ENCODE results near the gene GABRD. TPM values are rescaled to one million over a fixed set of nuclear protein-coding genes. Genes with fewer than 3 reads are reported as not detected.

Gene GABRD
- total and polyA plus RNA-seq, 4 experiments from 2014 or later, result not detected

GRCh38 chr1:2053217-2053616 is 34.1 kb downstream of the GABRD start:
- H3K27me3 ChIP-seq (ENCODE audit: insufficient read depth, low read length), result no peaks in the 10 kb centered on the region
- peaks cover 4% of the 10 kb centered on the region for H3K36me3 ChIP-seq (ENCODE audit: insufficient read depth, low read length)
- DNase-seq, result peak in 1 of 5 donors; percentile 38
- H3K4me3 ChIP-seq (ENCODE audit: low read length in 2 of 2), result no peak overlapping the region
- H3K4me1 Mint-ChIP-seq, result peaks cover 5 to 33% (median 12%) of the 10 kb centered on the region in 4 donors
- no peak overlapping the region for H3K27ac ChIP-seq (ENCODE audit: low read depth, low read length)
- H3K27me3 Mint-ChIP-seq, result peaks cover 0 to 3% of the 10 kb centered on the region in 2 donors
- H3K4me3 Mint-ChIP-seq, result peak overlapping the region in 3 of 8 donors; percentile 11 to 83 (median 67)
- H3K36me3 Mint-ChIP-seq, result peaks cover 0 to 13% of the 10 kb centered on the region in 2 donors
- ChIA-PET CTCF (ENCODE audit: partially characterized antibody) (interaction anchor here (1.9 kb wide), 1 partner anchor 9 kb away, joined by 8 read pairs; no protein-coding TSS in a partner anchor), POLR2A (ENCODE audit: partially characterized antibody) (no interaction called here)
- peak overlapping the region in 3 of 7 donors; percentile 72 to 77 (median 74) for H3K27ac Mint-ChIP-seq
- intact Hi-C loops (cut with micrococcal nuclease), result no loop called here
- no peaks in the 10 kb centered on the region for H3K9me3 ChIP-seq (ENCODE audit: control insufficient read depth in 1 of 2, low read length in 2 of 2)
- no peaks in the 10 kb centered on the region for H3K9me3 Mint-ChIP-seq
- H3K4me1 ChIP-seq (ENCODE audit: insufficient read depth, low read length), result peaks cover 20% of the 10 kb centered on the region

GRCh38 chr1:2053784-2054376 is 34.7 kb downstream of the GABRD start:
- ChIA-PET CTCF (ENCODE audit: partially characterized antibody) (interaction anchor here (1.9 kb wide), 1 partner anchor 9 kb away, joined by 8 read pairs; no protein-coding TSS in a partner anchor), POLR2A (ENCODE audit: partially characterized antibody) (no interaction called here)
- H3K27me3 Mint-ChIP-seq, result no peaks in the 10 kb centered on the region
- Histone ChIP-seq H3K4me3 (ENCODE audit: low read length in 2 of 2) (no peak overlapping the region), H3K9me3 (ENCODE audit: control insufficient read depth in 1 of 2, low read length in 2 of 2) (no peaks in the 10 kb centered on the region), H3K27ac (ENCODE audit: low read depth, low read length) (no peak overlapping the region), H3K36me3 (ENCODE audit: insufficient read depth, low read length) (peaks cover 4% of the 10 kb centered on the region), H3K4me1 (ENCODE audit: insufficient read depth, low read length) (peaks cover 20% of the 10 kb centered on the region), H3K27me3 (ENCODE audit: insufficient read depth, low read length) (no peaks in the 10 kb centered on the region)
- peak overlapping the region in 1 of 8 donors; percentile 58 for H3K4me3 Mint-ChIP-seq
- H3K27ac Mint-ChIP-seq, result peak overlapping the region in 1 of 7 donors; percentile 74
- peaks cover 4 to 27% (median 11%) of the 10 kb centered on the region in 4 donors for H3K4me1 Mint-ChIP-seq
- H3K9me3 Mint-ChIP-seq, result no peaks in the 10 kb centered on the region
- peaks cover 0 to 12% of the 10 kb centered on the region in 2 donors for H3K36me3 Mint-ChIP-seq
- intact Hi-C loops (cut with micrococcal nuclease), result no loop called here
- DNase-seq, result peak in 1 of 5 donors; percentile 20

DNA sequence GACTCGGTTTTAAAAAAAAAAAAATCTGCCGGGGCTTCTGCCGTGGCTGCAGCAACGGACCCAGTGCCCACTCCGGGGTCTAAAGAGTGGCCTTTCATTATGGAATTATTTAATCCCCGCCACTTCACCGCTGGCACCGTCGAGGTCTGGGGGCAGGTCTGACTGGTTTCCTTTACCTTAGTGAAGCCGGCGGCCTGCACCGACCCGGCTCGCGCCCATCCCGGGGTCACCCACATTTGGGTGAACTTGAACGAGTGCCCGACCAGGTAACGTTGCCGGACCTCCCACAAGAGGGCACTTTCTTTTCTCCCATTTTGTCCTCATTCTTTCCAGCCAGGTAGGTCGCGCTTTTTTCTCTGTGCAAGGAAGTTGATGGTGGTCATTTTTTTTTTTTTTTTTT is 35.4 kb downstream of the GABRD start:
- peaks cover 4 to 17% of the 10 kb centered on the region in 2 donors for H3K36me3 Mint-ChIP-seq
- H3K4me1 ChIP-seq (ENCODE audit: insufficient read depth, low read length), result peaks cover 14% of the 10 kb centered on the region
- no peak overlapping the region for H3K4me3 ChIP-seq (ENCODE audit: low read length in 2 of 2)
- peaks cover 1 to 20% (median 5%) of the 10 kb centered on the region in 4 donors for H3K4me1 Mint-ChIP-seq
- no peak overlapping the region for H3K27ac ChIP-seq (ENCODE audit: low read depth, low read length)
- ChIA-PET CTCF (ENCODE audit: partially characterized antibody) (no interaction called here), POLR2A (ENCODE audit: partially characterized antibody) (no interaction called here)
- H3K9me3 Mint-ChIP-seq, result no peaks in the 10 kb centered on the region
- DNase-seq, result peak in 1 of 5 donors; percentile 23
- intact Hi-C loops (cut with micrococcal nuclease), result no loop called here
- no peaks in the 10 kb centered on the region for H3K9me3 ChIP-seq (ENCODE audit: control insufficient read depth in 1 of 2, low read length in 2 of 2)
- no peaks in the 10 kb centered on the region for H3K27me3 Mint-ChIP-seq
- no peaks in the 10 kb centered on the region for H3K27me3 ChIP-seq (ENCODE audit: insufficient read depth, low read length)
- H3K36me3 ChIP-seq (ENCODE audit: insufficient read depth, low read length), result peaks cover 4% of the 10 kb centered on the region
- H3K27ac Mint-ChIP-seq, result no peak overlapping the region
- H3K4me3 Mint-ChIP-seq, result no peak overlapping the region

DNA sequence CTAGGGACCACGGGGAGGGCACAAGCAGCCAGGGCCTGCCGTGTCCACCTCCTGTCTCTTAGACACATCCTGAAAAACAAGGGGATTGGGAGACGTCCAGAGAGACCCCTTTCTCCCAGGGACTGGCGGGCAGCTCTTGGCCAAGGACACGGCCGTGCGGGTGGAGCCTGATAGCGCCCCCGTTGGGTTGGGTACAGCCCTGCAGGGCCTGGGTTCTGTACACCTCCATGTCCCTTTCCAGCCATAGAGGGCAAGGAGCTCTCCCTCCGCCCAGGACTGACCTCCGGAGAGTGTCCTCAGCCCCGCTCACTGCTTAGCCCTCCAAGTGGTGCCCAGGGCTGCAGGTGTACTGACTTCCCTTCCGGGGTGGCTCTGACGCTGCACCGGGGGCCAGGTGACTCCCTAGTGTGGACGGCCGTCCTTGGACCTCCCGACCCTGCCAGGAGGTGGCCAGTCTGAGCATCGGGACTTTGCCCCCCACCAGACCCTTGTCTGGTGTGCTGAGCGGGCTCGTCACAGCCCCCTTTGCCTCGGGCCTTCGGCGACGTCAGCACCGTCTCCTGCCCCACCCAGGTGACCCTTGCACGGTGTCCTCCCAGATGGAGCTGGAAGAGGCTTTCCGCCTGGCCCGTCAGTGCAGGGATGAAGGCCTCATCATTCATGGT is 36.9 kb downstream of the GABRD start:
- Mint-ChIP-seq H3K4me1 (peaks cover 1 to 20% (median 5%) of the 10 kb centered on the region in 4 donors), H3K36me3 (peaks cover 5 to 25% of the 10 kb centered on the region in 2 donors), H3K27me3 (no peaks in the 10 kb centered on the region), H3K27ac (no peak overlapping the region), H3K9me3 (no peaks in the 10 kb centered on the region), H3K4me3 (no peak overlapping the region)
- H3K27ac ChIP-seq (ENCODE audit: low read depth, low read length), result no peak overlapping the region
- intact Hi-C loops (cut with micrococcal nuclease), result no loop called here
- peaks cover 9% of the 10 kb centered on the region for H3K4me1 ChIP-seq (ENCODE audit: insufficient read depth, low read length)
- peaks cover 4% of the 10 kb centered on the region for H3K36me3 ChIP-seq (ENCODE audit: insufficient read depth, low read length)
- CTCF ChIA-PET (ENCODE audit: partially characterized antibody), result interaction anchor here (2.5 kb wide), 1 partner anchor 11 kb away, joined by 11 read pairs; no protein-coding TSS in a partner anchor
- POLR2A ChIA-PET (ENCODE audit: partially characterized antibody), result no interaction called here
- H3K4me3 ChIP-seq (ENCODE audit: low read length in 2 of 2), result no peak overlapping the region
- peak in 1 of 5 donors; percentile 33 for DNase-seq
- H3K27me3 ChIP-seq (ENCODE audit: insufficient read depth, low read length), result no peaks in the 10 kb centered on the region
- H3K9me3 ChIP-seq (ENCODE audit: control insufficient read depth in 1 of 2, low read length in 2 of 2), result no peaks in the 10 kb centered on the region

- CTCF ChIA-PET (ENCODE audit: partially characterized antibody), result interaction anchor here (2.5 kb wide), 1 partner anchor 12 kb away, joined by 11 read pairs; no protein-coding TSS in a partner anchor
- no peak overlapping the region for H3K27ac Mint-ChIP-seq
Observed at GRCh38 chr1:2056955-2057590, 37.9 kb downstream of the GABRD start.

GRCh38 chr1:2059290-2059953 is 40.3 kb downstream of the GABRD start:
- peaks cover 26 to 46% of the 10 kb centered on the region in 2 donors for H3K36me3 Mint-ChIP-seq
- peaks cover 0 to 6% (median 0%) of the 10 kb centered on the region in 4 donors for H3K4me1 Mint-ChIP-seq
- Histone ChIP-seq H3K36me3 (ENCODE audit: insufficient read depth, low read length) (peaks cover 4% of the 10 kb centered on the region), H3K4me1 (ENCODE audit: insufficient read depth, low read length) (no peaks in the 10 kb centered on the region), H3K9me3 (ENCODE audit: control insufficient read depth in 1 of 2, low read length in 2 of 2) (no peaks in the 10 kb centered on the region), H3K27ac (ENCODE audit: low read depth, low read length) (no peak overlapping the region), H3K27me3 (ENCODE audit: insufficient read depth, low read length) (no peaks in the 10 kb centered on the region), H3K4me3 (ENCODE audit: low read length in 2 of 2) (no peak overlapping the region)
- H3K27ac Mint-ChIP-seq, result no peak overlapping the region
- no peaks in the 10 kb centered on the region for H3K27me3 Mint-ChIP-seq
- H3K4me3 Mint-ChIP-seq, result no peak overlapping the region
- peaks cover 0 to 2% (median 0%) of the 10 kb centered on the region in 8 donors for H3K9me3 Mint-ChIP-seq
- DNase-seq, result peak in 1 of 5 donors; percentile 24
- intact Hi-C loops (cut with micrococcal nuclease), result no loop called here
- CTCF ChIA-PET (ENCODE audit: partially characterized antibody), result no interaction called here
- POLR2A ChIA-PET (ENCODE audit: partially characterized antibody), result no interaction called here

More at GRCh38 chr1:2056955-2057590, 37.9 kb downstream of the GABRD start:
- H3K27ac ChIP-seq (ENCODE audit: low read depth, low read length), result no peak overlapping the region
- H3K36me3 ChIP-seq (ENCODE audit: insufficient read depth, low read length), result peaks cover 4% of the 10 kb centered on the region
- Mint-ChIP-seq H3K36me3 (peaks cover 7 to 33% of the 10 kb centered on the region in 2 donors), H3K27me3 (no peaks in the 10 kb centered on the region), H3K4me1 (peaks cover 1 to 15% (median 5%) of the 10 kb centered on the region in 4 donors), H3K9me3 (no peaks in the 10 kb centered on the region), H3K4me3 (no peak overlapping the region)
- no peaks in the 10 kb centered on the region for H3K9me3 ChIP-seq (ENCODE audit: control insufficient read depth in 1 of 2, low read length in 2 of 2)
- DNase-seq, result peak in 1 of 5 donors; percentile 20
- no peaks in the 10 kb centered on the region for H3K27me3 ChIP-seq (ENCODE audit: insufficient read depth, low read length)
- H3K4me3 ChIP-seq (ENCODE audit: low read length in 2 of 2), result no peak overlapping the region
- intact Hi-C loops (cut with micrococcal nuclease), result no loop called here
- POLR2A ChIA-PET (ENCODE audit: partially characterized antibody), result interaction anchor here (0.6 kb wide), 1 partner anchor 291 kb away, joined by 3 read pairs; no protein-coding TSS in a partner anchor
- H3K4me1 ChIP-seq (ENCODE audit: insufficient read depth, low read length), result no peaks in the 10 kb centered on the region

Data from CD4-positive, alpha-beta memory T cell (primary cell).